Large intestine (tissue), 3 donors: ENCODE data around the gene CHRM5. TPM values are rescaled to one million over a fixed set of nuclear protein-coding genes. Genes with fewer than 3 reads are reported as not detected.

Experiments
- DNase-seq, 2 donors: peaks; one replicate each; pipeline versions ENCODE4 v3.0.0 to v3.0.0-alpha.2; 2013
- H3K27ac ChIP-seq: one replicate; pipeline ENCODE4 v1.5.1; 2013; ENCODE audit warnings: low read length
- H3K27me3 ChIP-seq: 2 replicates; pipeline ENCODE4 v1.6.1; 2013; ENCODE audit warnings: low read length; ENCODE audit not compliant: control insufficient read depth, insufficient read depth
- H3K36me3 ChIP-seq: 2 replicates; pipeline ENCODE4 v1.6.1; 2013; ENCODE audit warnings: low read length; ENCODE audit not compliant: control insufficient read depth, insufficient read depth
- H3K4me1 ChIP-seq: one replicate; pipeline ENCODE4 v1.6.1; 2013; ENCODE audit warnings: low read length; ENCODE audit not compliant: control insufficient read depth, insufficient read depth
- H3K4me3 ChIP-seq: one replicate; pipeline ENCODE4 v1.5.1; 2013; ENCODE audit warnings: low read length
- H3K9me3 ChIP-seq: one replicate; pipeline ENCODE4 v1.6.1; 2013; ENCODE audit warnings: mild to moderate bottlenecking, low read depth, low read length, moderate library complexity; ENCODE audit not compliant: control insufficient read depth
- WGBS: methylation state at CpG from one replicate; pipeline ENCODE4 v1.1.5; 2013; ENCODE audit warnings: low lambda C conversion rate; ENCODE audit not compliant: insufficient coverage; 5-methylcytosine and 5-hydroxymethylcytosine counted together
- polyA plus RNA-seq: library from polyadenylated mRNA; unstranded; fragments of 120-200 nt; gene quantifications from one replicate; pipeline ENCODE4 v1.2.1, GENCODE V29; 2013

Gene CHRM5
- polyA plus RNA-seq, 1 donor: 0.48 TPM

GRCh38 chr15:33956397-33956796 is 11.9 kb upstream of the CHRM5 start:
- no peak for DNase-seq
- WGBS: no CpG with 5 or more reads among the region's 1 CpG
- no peaks in the 10 kb centered on the region for H3K36me3 ChIP-seq
- H3K27me3 ChIP-seq: no peaks in the 10 kb centered on the region
- no peaks in the 10 kb centered on the region for H3K9me3 ChIP-seq
- H3K4me3 ChIP-seq: no peak overlapping the region
- no peaks in the 10 kb centered on the region for H3K4me1 ChIP-seq
- no peak overlapping the region for H3K27ac ChIP-seq

- Histone ChIP-seq H3K36me3 (no peaks in the 10 kb centered on the region), H3K4me3 (no peak overlapping the region), H3K27ac (no peak overlapping the region), H3K4me1 (no peaks in the 10 kb centered on the region), H3K27me3 (no peaks in the 10 kb centered on the region), H3K9me3 (no peaks in the 10 kb centered on the region)
- no peak for DNase-seq
- 67% methylated on average over 2 of the region's 7 CpGs for WGBS
Measured at GRCh38 chr15:33959844-33960548, 8.3 kb upstream of the CHRM5 start.

GRCh38 chr15:33960549-33960935 is 7.8 kb upstream of the CHRM5 start:
- no peak overlapping the region for H3K4me3 ChIP-seq
- WGBS: 47% methylated on average over 3 of the region's 3 CpGs
- H3K36me3 ChIP-seq: no peaks in the 10 kb centered on the region
- H3K4me1 ChIP-seq: no peaks in the 10 kb centered on the region
- no peak overlapping the region for H3K27ac ChIP-seq
- DNase-seq: no peak
- H3K27me3 ChIP-seq: no peaks in the 10 kb centered on the region
- H3K9me3 ChIP-seq: no peaks in the 10 kb centered on the region

- H3K27me3 ChIP-seq: no peaks in the 10 kb centered on the region
- no peak for DNase-seq
- no peaks in the 10 kb centered on the region for H3K9me3 ChIP-seq
- H3K4me1 ChIP-seq: no peaks in the 10 kb centered on the region
- WGBS: no CpG with 5 or more reads among the region's 8 CpGs
- H3K36me3 ChIP-seq: no peaks in the 10 kb centered on the region
- no peak overlapping the region for H3K4me3 ChIP-seq
- no peak overlapping the region for H3K27ac ChIP-seq
Measured at GRCh38 chr15:33963831-33964664, 4.2 kb upstream of the CHRM5 start.

GRCh38 chr15:33964665-33965040 is 3.6 kb upstream of the CHRM5 start:
- no peak overlapping the region for H3K27ac ChIP-seq
- no CpG with 5 or more reads among the region's 2 CpGs for WGBS
- no peaks in the 10 kb centered on the region for H3K9me3 ChIP-seq
- H3K27me3 ChIP-seq: no peaks in the 10 kb centered on the region
- no peak overlapping the region for H3K4me3 ChIP-seq
- no peaks in the 10 kb centered on the region for H3K4me1 ChIP-seq
- no peak for DNase-seq
- no peaks in the 10 kb centered on the region for H3K36me3 ChIP-seq

GRCh38 chr15:33968821-33969220 is 524 bp downstream of the CHRM5 start:
- WGBS: 83% methylated on average over 1 of the region's 3 CpGs
- no peaks in the 10 kb centered on the region for H3K4me1 ChIP-seq
- H3K27ac ChIP-seq: no peak overlapping the region
- H3K36me3 ChIP-seq: no peaks in the 10 kb centered on the region
- no peaks in the 10 kb centered on the region for H3K9me3 ChIP-seq
- no peak overlapping the region for H3K4me3 ChIP-seq
- H3K27me3 ChIP-seq: no peaks in the 10 kb centered on the region
- DNase-seq: no peak

GRCh38 chr15:33971811-33972210 is 3.5 kb downstream of the CHRM5 start:
- no peak overlapping the region for H3K27ac ChIP-seq
- no peak for DNase-seq
- WGBS: 91% methylated on average over 2 of the region's 2 CpGs
- H3K36me3 ChIP-seq: no peaks in the 10 kb centered on the region
- no peaks in the 10 kb centered on the region for H3K4me1 ChIP-seq
- no peak overlapping the region for H3K4me3 ChIP-seq
- no peaks in the 10 kb centered on the region for H3K27me3 ChIP-seq
- no peaks in the 10 kb centered on the region for H3K9me3 ChIP-seq

- H3K9me3 ChIP-seq: no peaks in the 10 kb centered on the region
- H3K4me3 ChIP-seq: no peak overlapping the region
- no peaks in the 10 kb centered on the region for H3K36me3 ChIP-seq
- no peak overlapping the region for H3K27ac ChIP-seq
- no peaks in the 10 kb centered on the region for H3K4me1 ChIP-seq
- no peaks in the 10 kb centered on the region for H3K27me3 ChIP-seq
- DNase-seq: no peak
- 60% methylated on average over 1 of the region's 4 CpGs for WGBS
Measured at GRCh38 chr15:33975022-33975565, 6.8 kb downstream of the CHRM5 start.

GRCh38 chr15:33980159-33980558 is 11.9 kb downstream of the CHRM5 start:
- no CpG with 5 or more reads among the region's 7 CpGs for WGBS

GRCh38 chr15:33982516-33982915 is 14.2 kb downstream of the CHRM5 start:
- no peak for DNase-seq
- no CpG with 5 or more reads among the region's 1 CpG for WGBS

More at GRCh38 chr15:33980159-33980558, 11.9 kb downstream of the CHRM5 start:
- H3K4me1 ChIP-seq: no peaks in the 10 kb centered on the region
- H3K9me3 ChIP-seq: no peaks in the 10 kb centered on the region
- no peak overlapping the region for H3K4me3 ChIP-seq
- no peak for DNase-seq
- H3K36me3 ChIP-seq: no peaks in the 10 kb centered on the region
- no peak overlapping the region for H3K27ac ChIP-seq
- no peaks in the 10 kb centered on the region for H3K27me3 ChIP-seq

More at GRCh38 chr15:33982516-33982915, 14.2 kb downstream of the CHRM5 start:
- Histone ChIP-seq H3K9me3 (no peaks in the 10 kb centered on the region), H3K36me3 (no peaks in the 10 kb centered on the region), H3K27me3 (no peaks in the 10 kb centered on the region), H3K4me1 (no peaks in the 10 kb centered on the region), H3K4me3 (no peak overlapping the region), H3K27ac (no peak overlapping the region)
